ENCODE measurements around the gene SLC38A11. TPM values are rescaled to one million over a fixed set of nuclear protein-coding genes. Genes with fewer than 3 reads are reported as not detected.

SLC38A11 gene
- total and polyA plus RNA-seq, 2 of the 8 experiments (the other 6 are each of a cell fraction or from before 2014, with no cell fraction given) = not detected

DNA sequence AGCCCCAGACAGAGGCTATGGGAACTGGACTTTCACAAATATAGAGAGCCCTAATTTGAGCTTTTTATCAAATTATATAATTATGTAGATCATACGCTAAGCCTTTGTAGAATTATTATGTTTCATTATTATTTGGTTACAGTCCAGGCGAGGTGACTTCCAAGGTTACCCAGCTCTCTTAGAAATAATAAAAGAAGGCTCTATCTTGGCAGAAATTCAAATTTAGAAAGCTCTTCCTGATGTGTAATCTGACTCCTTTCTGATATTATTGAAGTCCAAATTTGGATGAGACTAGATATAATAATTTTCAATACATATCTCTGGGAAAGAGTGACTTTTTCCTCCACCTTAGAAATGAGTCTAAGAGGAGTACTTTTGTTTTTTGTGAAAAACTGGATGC lies 4.8 kb upstream of the SLC38A11 start:
- Histone ChIP-seq H4K20me1 (replicated peaks in 1 of 2; ENCODE audit: control insufficient read depth in 1 of 2, insufficient read depth in 2 of 2, low read length in 2 of 2) (no peaks in the 10 kb centered on the region), H3K4me3 (ENCODE audit: extremely low read depth in 1 of 4, insufficient read depth in 2 of 4, low read depth in 3 of 4, low read length in 4 of 4) (no peak overlapping the region), H3K4ac (replicated peaks; ENCODE audit: insufficient read length, low read depth, low read length) (no peak overlapping the region), H3K9me3 (ENCODE audit: insufficient read depth in 2 of 2, low read depth in 1 of 2, low read length in 1 of 2) (no peaks in the 10 kb centered on the region), H4K91ac (replicated peaks; ENCODE audit: insufficient read length, low read length) (no peak overlapping the region), H3K27me3 (replicated peaks in 1 of 4; ENCODE audit: control insufficient read depth in 3 of 4, extremely low read depth in 1 of 4, insufficient read depth in 3 of 4, low read length in 3 of 4) (no peaks in the 10 kb centered on the region), H3K79me2 (ENCODE audit: control insufficient read depth in 1 of 2, insufficient read depth in 2 of 2, low read length in 2 of 2) (no peaks in the 10 kb centered on the region), H3K56ac (replicated peaks; ENCODE audit: insufficient read length, low read depth, low read length) (no peak overlapping the region), H2BK120ac (replicated peaks; ENCODE audit: low read depth, low read length) (no peak overlapping the region), H2AFZ (ENCODE audit: low read length) (no peak overlapping the region), H3K18ac (ENCODE audit: extremely low read depth, low read length) (no peak overlapping the region), H2BK12ac (ENCODE audit: low read depth, low read length) (no peak overlapping the region), H3K4me1 (replicated peaks in 1 of 4; ENCODE audit: control insufficient read depth in 3 of 4, insufficient read depth in 4 of 4, low read length in 3 of 4) (no peaks in the 10 kb centered on the region), H2BK20ac (ENCODE audit: low read length) (no peak overlapping the region), H3K79me1 (ENCODE audit: low read depth, low read length) (no peaks in the 10 kb centered on the region), H2AK5ac (ENCODE audit: low read depth, low read length) (no peak overlapping the region), H3K27ac (ENCODE audit: low read depth, low read length) (no peak overlapping the region), H3K36me3 (ENCODE audit: control insufficient read depth in 2 of 4, insufficient read depth in 4 of 4, low read length in 3 of 4) (no peaks in the 10 kb centered on the region), H3K23me2 (ENCODE audit: low read depth, low read length) (no peaks in the 10 kb centered on the region), H4K5ac (ENCODE audit: insufficient read length, low read depth, low read length) (no peak overlapping the region), H3K14ac (ENCODE audit: insufficient read length) (no peak overlapping the region), H2BK15ac (ENCODE audit: low read length) (no peak overlapping the region), H2BK5ac (ENCODE audit: low read depth, low read length) (no peak overlapping the region), H3K23ac (ENCODE audit: insufficient read length) (no peak overlapping the region), H3K9ac (replicated peaks in 1 of 4; ENCODE audit: extremely low read depth in 1 of 4, low read depth in 3 of 4, low read length in 3 of 4) (no peak overlapping the region), H3K4me2 (ENCODE audit: insufficient read depth in 1 of 2, low read depth in 2 of 2, low read length in 2 of 2) (no peak overlapping the region), H4K8ac (ENCODE audit: extremely low read depth, insufficient read depth, low read length) (no peak overlapping the region)
- CTCF ChIA-PET (ENCODE audit: partially characterized antibody) = interaction anchor here (0.6 kb wide), 1 partner anchor 595 kb away, joined by 3 read pairs; no protein-coding TSS in a partner anchor
- WGBS, 2 experiments (ENCODE audit: extremely low coverage in 1 of 2, insufficient coverage in 1 of 2, insufficient read length in 1 of 2, insufficient replicate concordance in 2 of 2, low coverage in 1 of 2, low lambda C conversion rate in 2 of 2, missing lambda C conversion rate in 1 of 2) = 81% methylated on average over 2 of the region's 2 CpGs; no CpG with 5 or more reads in 1 of the 2 experiments
- no peak for FAIRE-seq
- POLR2A ChIA-PET (ENCODE audit: partially characterized antibody) = no interaction called here
- no peak for DNase-seq (ENCODE audit: low read depth in 1 of 2, low spot score in 2 of 2)
- TF ChIP-seq BCL11A (IDR thresholded peaks at IDR 0.05; ENCODE audit: low read depth in 2 of 2, low read length in 2 of 2) (no peak), SIX5 (IDR thresholded peaks at IDR 0.05; ENCODE audit: low read depth, low read length) (no peak), ASH2L (IDR thresholded peaks at IDR 0.05; ENCODE audit: low read length) (no peak), POLR2A (IDR thresholded peaks at IDR 0.05; ENCODE audit: control extremely low read depth in 1 of 2, low read depth in 2 of 2, low read length in 2 of 2) (no peak), EZH2 (IDR thresholded peaks at IDR 0.05; ENCODE audit: low read depth, low read length, severe bottlenecking) (no peak)
- TF ChIP-seq, protein P1, sequence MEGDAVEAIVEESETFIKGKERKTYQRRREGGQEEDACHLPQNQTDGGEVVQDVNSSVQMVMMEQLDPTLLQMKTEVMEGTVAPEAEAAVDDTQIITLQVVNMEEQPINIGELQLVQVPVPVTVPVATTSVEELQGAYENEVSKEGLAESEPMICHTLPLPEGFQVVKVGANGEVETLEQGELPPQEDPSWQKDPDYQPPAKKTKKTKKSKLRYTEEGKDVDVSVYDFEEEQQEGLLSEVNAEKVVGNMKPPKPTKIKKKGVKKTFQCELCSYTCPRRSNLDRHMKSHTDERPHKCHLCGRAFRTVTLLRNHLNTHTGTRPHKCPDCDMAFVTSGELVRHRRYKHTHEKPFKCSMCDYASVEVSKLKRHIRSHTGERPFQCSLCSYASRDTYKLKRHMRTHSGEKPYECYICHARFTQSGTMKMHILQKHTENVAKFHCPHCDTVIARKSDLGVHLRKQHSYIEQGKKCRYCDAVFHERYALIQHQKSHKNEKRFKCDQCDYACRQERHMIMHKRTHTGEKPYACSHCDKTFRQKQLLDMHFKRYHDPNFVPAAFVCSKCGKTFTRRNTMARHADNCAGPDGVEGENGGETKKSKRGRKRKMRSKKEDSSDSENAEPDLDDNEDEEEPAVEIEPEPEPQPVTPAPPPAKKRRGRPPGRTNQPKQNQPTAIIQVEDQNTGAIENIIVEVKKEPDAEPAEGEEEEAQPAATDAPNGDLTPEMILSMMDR (IDR thresholded peaks at IDR 0.05; ENCODE audit: control extremely low read depth in 1 of 3, insufficient read depth in 1 of 3, low read depth in 1 of 3, low read length in 3 of 3) = no peak

Data from H1 (cell line).